ENCODE measurements around the gene NOS1AP.

DNA sequence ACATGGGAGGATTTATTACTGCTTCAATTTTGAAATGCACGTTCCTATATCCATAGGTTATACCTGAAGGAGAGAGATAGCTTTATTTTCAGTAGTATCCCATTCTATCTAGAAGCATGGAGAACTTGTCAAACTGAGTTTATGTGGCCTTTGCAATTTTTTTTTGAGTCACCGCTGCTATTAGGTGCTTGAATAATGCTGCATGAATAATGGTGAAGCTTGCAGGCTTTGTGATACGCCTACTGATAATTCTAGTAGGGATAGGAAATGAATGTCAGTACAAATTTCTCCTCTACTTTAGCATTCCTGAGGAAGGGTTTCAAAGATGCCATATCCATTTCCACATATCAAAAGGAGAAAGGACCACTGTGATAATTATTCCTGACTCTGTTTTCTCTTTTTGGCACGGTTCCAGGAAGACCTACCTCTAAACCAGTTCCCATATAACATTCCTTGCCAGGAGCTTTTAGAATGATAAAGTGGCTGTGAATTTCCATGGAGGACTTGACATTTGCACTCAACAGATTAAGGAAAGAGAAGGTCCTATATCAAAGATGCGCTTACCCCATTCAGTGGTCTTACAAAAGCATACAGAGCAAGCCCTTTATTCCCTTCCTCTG is 223.7 kb downstream of the NOS1AP start:
- TF ChIP-seq, protein P1, sequence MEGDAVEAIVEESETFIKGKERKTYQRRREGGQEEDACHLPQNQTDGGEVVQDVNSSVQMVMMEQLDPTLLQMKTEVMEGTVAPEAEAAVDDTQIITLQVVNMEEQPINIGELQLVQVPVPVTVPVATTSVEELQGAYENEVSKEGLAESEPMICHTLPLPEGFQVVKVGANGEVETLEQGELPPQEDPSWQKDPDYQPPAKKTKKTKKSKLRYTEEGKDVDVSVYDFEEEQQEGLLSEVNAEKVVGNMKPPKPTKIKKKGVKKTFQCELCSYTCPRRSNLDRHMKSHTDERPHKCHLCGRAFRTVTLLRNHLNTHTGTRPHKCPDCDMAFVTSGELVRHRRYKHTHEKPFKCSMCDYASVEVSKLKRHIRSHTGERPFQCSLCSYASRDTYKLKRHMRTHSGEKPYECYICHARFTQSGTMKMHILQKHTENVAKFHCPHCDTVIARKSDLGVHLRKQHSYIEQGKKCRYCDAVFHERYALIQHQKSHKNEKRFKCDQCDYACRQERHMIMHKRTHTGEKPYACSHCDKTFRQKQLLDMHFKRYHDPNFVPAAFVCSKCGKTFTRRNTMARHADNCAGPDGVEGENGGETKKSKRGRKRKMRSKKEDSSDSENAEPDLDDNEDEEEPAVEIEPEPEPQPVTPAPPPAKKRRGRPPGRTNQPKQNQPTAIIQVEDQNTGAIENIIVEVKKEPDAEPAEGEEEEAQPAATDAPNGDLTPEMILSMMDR (conservative IDR thresholded peaks at IDR 0.05) = no peak
- no peak for TF ChIP-seq ZFX (IDR thresholded peaks at IDR 0.05)

All from C4-2B (cell line).